Right lobe of liver (tissue), 6 donors: ENCODE results near the gene MAMLD1. TPM values are rescaled to one million over a fixed set of nuclear protein-coding genes. Genes with fewer than 3 reads are reported as not detected.

Experiments used
- ATAC-seq, 4 donors: fragments of 200-7000 bp; cut with Tn5 transposase; one replicate each; pipeline ENCODE4 v1.9.1; 2020; ENCODE audit warnings: mild to moderate bottlenecking in 4 of 4, moderate library complexity in 4 of 4
- DNase-seq, 3 donors: peaks; one replicate each; pipeline ENCODE4 v3.0.0-alpha.2; 2020
- H3K27ac ChIP-seq, 3 donors: fragments of 200-600 bp; one replicate each; pipeline ENCODE4 v1.8.0; 2022
- H3K27me3 ChIP-seq, 2 donors: fragments of 200-600 bp; one replicate each; pipeline ENCODE4 v1.8.0; 2022
- H3K36me3 ChIP-seq, 4 donors: fragments of 200-600 bp; sonication (generic) in 1 of 4; one replicate each; pipeline versions ENCODE4 v1.5.1 to v1.8.0; 2017 to 2022; ENCODE audit warnings: control low read depth in 1 of 4
- H3K4me1 ChIP-seq, 4 donors: fragments of 200-600 bp; sonication (generic) in 1 of 4; one replicate each; pipeline versions ENCODE4 v1.5.1 to v1.8.0; 2017 to 2022; ENCODE audit warnings: control low read depth in 1 of 4
- H3K4me3 ChIP-seq, 3 donors: fragments of 200-600 bp; one replicate each; pipeline ENCODE4 v1.8.0; 2022
- H3K9me3 ChIP-seq, 4 donors: fragments of 200-600 bp; sonication (generic) in 1 of 4; one replicate each; pipeline versions ENCODE4 v1.5.1 to v1.8.0; 2017 to 2022; ENCODE audit warnings: control low read depth in 1 of 4
- POLR2A ChIP-seq: fragments of 450-650 bp; IDR thresholded peaks from one replicate; pipeline ENCODE4 v1.6.1; 2017; ENCODE audit warnings: antibody characterized with exemption, mild to moderate bottlenecking
- WGBS: methylation state at CpG from one replicate; pipeline ENCODE4 v1.1.6; 2018; ENCODE audit warnings: low coverage, low lambda C conversion rate; ENCODE audit not compliant: insufficient coverage; ENCODE audit errors: missing lambda C conversion rate; 5-methylcytosine and 5-hydroxymethylcytosine counted together
- intact Hi-C, 2 donors: fragments of 100-400 bp; cut with DNase I; formaldehyde crosslinking; loops; one replicate each; pipeline versions ENCODE4 v1.11.2 to v1.14.1; 2022
- total RNA-seq, 6 experiments: library from RNA; depleted of rRNA in 2 of 6; stranded (reverse); fragments of >200 nt in 2 of 6; fragmentation: NEBNext Ultra II Directional in 3 of 6; extraction: Animal tissue kit (Norgen Biotek cat#: 25700) in 3 of 6; gene quantifications; one replicate each; pipeline versions ENCODE4 v1.1.0 to v1.2.4, GENCODE V29; 2016 to 2023
- TF ChIP-seq, protein P1 (sequence below), 4 donors: fragments of 200-600 bp in 3 of 4; fragments of 450-650 bp in 1 of 4; IDR thresholded peaks; one replicate each; pipeline versions ENCODE4 v1.5.1 to v1.8.0; 2016 to 2022; ENCODE audit warnings: antibody characterized with exemption in 4 of 4, mild to moderate bottlenecking in 2 of 4
- donor health status: DM: no; HTN: yes; CAD: no.
- donor health status: DM: no; HTN: no; CAD: no.
- donor health status: DM: no; HTN: no; CAD: no.
- donor health status: DM: no; HTN: yes; CAD: no.
- donor health status: DM: no; HTN: yes; CAD: no.

Gene MAMLD1
- total RNA-seq, 6 experiments from 2014 or later, result 0.99 to 4.7 (median 1.8) TPM

DNA sequence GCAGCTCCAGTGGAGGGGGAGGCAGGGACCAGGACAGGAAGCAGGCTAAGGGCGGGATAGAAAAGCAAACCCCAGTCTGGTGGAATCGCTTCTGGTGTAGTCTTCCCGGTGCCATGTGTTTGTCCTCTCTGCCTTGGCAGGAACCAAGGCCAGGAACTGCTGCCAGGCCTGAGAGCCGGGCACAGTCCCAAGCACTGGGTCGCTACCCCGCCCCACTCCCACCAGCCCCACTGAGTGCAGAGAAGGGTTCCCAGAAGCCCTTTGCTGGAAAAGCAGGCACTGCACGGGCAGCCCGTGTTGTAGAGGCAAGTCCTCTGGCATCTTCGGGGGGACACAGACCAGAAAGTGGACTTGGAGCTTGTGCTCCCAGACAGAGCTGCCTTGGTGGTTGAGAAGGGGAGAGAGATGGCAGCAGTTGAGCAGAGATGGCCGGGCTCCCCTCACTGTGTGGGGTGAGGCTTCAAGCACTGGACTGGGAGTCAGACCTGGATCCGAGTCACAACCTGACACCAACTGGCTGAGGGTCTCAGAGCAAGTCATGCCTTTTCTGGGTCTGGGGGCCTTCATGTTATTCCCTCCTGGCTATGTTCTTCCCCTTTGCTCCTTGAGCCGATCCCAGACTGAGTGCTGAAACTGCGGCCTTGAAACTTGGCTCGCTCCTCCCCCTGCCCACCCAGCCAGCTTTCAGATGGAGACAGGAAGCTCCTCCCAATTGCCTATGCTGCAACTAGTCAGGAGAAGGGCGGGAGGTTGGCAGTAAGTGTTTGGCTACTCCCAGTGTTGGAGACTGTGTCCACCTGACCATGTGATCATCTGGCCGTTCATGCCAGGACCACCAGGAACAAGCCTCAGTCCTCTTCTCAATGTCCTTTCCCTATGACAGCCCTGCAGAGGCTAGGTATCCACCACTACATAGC, 145.6 kb downstream of the MAMLD1 start:
- peak overlapping the region; percentile 57 to 86 (median 63) for H3K27ac ChIP-seq
- H3K4me3 ChIP-seq, result peak overlapping the region in 2 of 3 donors; percentile 26 to 40
- no peaks in the 10 kb centered on the region for H3K36me3 ChIP-seq
- 23% methylated on average over 4 of the region's 16 CpGs for WGBS
- DNase-seq, result peak; percentile 52 to 83 (median 79)
- TF ChIP-seq, protein P1, sequence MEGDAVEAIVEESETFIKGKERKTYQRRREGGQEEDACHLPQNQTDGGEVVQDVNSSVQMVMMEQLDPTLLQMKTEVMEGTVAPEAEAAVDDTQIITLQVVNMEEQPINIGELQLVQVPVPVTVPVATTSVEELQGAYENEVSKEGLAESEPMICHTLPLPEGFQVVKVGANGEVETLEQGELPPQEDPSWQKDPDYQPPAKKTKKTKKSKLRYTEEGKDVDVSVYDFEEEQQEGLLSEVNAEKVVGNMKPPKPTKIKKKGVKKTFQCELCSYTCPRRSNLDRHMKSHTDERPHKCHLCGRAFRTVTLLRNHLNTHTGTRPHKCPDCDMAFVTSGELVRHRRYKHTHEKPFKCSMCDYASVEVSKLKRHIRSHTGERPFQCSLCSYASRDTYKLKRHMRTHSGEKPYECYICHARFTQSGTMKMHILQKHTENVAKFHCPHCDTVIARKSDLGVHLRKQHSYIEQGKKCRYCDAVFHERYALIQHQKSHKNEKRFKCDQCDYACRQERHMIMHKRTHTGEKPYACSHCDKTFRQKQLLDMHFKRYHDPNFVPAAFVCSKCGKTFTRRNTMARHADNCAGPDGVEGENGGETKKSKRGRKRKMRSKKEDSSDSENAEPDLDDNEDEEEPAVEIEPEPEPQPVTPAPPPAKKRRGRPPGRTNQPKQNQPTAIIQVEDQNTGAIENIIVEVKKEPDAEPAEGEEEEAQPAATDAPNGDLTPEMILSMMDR (IDR thresholded peaks at IDR 0.05), result no peak
- TF ChIP-seq POLR2A, result peak; percentile 34
- ATAC-seq, result peak; percentile 72 to 84 (median 77)
- no peaks in the 10 kb centered on the region for H3K27me3 ChIP-seq
- H3K4me1 ChIP-seq, result peaks cover 0 to 7% (median 3%) of the 10 kb centered on the region in 4 donors
- no peaks in the 10 kb centered on the region for H3K9me3 ChIP-seq
- intact Hi-C loops, result no loop called here

DNA sequence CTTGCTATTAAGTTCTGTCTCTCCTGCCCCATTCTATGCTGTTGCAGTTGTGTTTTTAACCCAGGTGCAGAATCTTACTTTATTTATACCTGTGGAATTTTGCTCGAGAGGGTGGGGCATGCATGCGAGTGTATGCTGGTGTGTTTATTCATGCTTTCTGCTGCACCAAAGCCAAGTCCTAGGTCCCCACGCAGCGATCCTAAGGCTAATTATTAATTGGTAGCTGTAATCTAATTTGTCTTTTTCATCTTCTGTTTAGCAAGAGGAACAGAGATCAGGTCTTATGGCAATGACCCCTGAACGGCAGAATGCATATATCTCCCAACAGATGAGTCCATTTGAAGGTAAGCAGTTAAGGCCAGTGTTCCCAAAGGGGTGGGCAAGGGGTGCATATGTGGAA, 146.6 kb downstream of the MAMLD1 start:
- peaks cover 0 to 7% (median 3%) of the 10 kb centered on the region in 4 donors for H3K4me1 ChIP-seq
- intact Hi-C loops, result no loop called here
- ATAC-seq (peak; percentile 30 to 53 (median 42)), DNase-seq (peak in 1 of 3 donors; percentile 54)
- WGBS, result 36% methylated on average over 5 of the region's 5 CpGs
- H3K9me3 ChIP-seq, result no peaks in the 10 kb centered on the region
- TF ChIP-seq POLR2A, result no peak
- TF ChIP-seq, protein P1 (IDR thresholded peaks at IDR 0.05), result no peak
- no peaks in the 10 kb centered on the region for H3K36me3 ChIP-seq
- H3K27ac ChIP-seq, result peak overlapping the region in 2 of 3 donors; percentile 63 to 86
- H3K4me3 ChIP-seq, result no peak overlapping the region
- no peaks in the 10 kb centered on the region for H3K27me3 ChIP-seq

DNA sequence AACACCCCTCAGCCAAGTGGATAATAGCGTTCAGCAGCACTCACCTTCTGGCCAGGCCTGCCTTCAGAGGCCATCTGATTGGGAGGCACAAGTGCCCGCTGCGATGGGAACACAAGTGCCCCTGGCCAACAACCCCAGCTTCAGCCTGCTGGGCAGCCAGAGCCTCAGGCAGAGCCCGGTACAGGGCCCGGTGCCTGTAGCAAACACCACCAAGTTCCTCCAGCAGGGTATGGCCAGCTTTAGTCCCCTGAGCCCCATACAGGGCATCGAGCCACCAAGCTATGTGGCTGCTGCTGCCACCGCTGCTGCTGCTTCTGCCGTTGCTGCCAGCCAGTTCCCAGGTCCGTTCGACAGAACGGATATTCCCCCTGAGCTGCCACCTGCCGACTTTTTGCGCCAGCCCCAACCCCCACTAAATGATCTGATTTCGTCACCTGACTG, 149.4 kb downstream of the MAMLD1 start:
- ATAC-seq (no peak), DNase-seq (no peak)
- 39% methylated on average over 5 of the region's 14 CpGs for WGBS
- Histone ChIP-seq H3K27me3 (no peaks in the 10 kb centered on the region), H3K4me3 (no peak overlapping the region), H3K36me3 (no peaks in the 10 kb centered on the region), H3K27ac (no peak overlapping the region), H3K9me3 (no peaks in the 10 kb centered on the region), H3K4me1 (peaks cover 0 to 10% (median 2%) of the 10 kb centered on the region in 4 donors)
- TF ChIP-seq, protein P1 (IDR thresholded peaks at IDR 0.05), result no peak
- no peak for TF ChIP-seq POLR2A
- intact Hi-C loops, result no loop called here

DNA sequence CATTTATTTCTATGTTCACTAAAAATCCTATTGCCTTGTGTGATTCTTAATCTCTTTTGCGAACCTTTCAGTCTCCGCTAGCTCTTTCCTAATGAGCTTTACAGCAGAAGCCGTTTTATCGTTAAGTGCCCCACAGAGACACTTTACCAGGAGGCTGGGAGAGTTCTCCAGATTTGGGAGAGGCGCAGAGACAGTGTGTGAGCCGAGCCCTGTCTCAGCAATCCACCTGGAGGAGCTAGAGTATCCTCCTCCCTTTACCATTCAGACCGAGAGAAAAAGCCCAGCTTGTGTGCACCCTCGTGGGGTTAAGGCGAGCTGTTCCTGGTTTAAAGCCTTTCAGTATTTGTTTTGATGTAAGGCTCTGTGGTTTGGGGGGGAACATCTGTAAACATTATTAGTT, 150.4 kb downstream of the MAMLD1 start:
- H3K36me3 ChIP-seq, result no peaks in the 10 kb centered on the region
- ATAC-seq (no peak), DNase-seq (no peak)
- H3K27ac ChIP-seq, result no peak overlapping the region
- intact Hi-C loops, result no loop called here
- no peak overlapping the region for H3K4me3 ChIP-seq
- no peaks in the 10 kb centered on the region for H3K27me3 ChIP-seq
- 56% methylated on average over 6 of the region's 9 CpGs for WGBS
- TF ChIP-seq, protein P1 (IDR thresholded peaks at IDR 0.05), result no peak
- no peak for TF ChIP-seq POLR2A
- peaks cover 0 to 5% (median 0%) of the 10 kb centered on the region in 4 donors for H3K4me1 ChIP-seq
- H3K9me3 ChIP-seq, result no peaks in the 10 kb centered on the region
